GM19324 (cell line): ENCODE data around the gene ANXA9.

ENCODE experiments used
- ATAC-seq: cut with Tn5 transposase; IDR thresholded peaks from one replicate; pipeline ENCODE4 v1.9.1; 2021; ENCODE audit warnings: mild to moderate bottlenecking, moderate library complexity; ENCODE audit not compliant: unreplicated experiment, low FRiP score

ANXA9 gene

GRCh38 chr1:150973836-150974579, 8.1 kb upstream of the ANXA9 start:
- peak; percentile 55 for ATAC-seq

- ATAC-seq, result peak; percentile 46
These were observed 7.3 kb upstream of the ANXA9 start, which contains the start of gene CERS2 for GRCh38 chr1:150974580-150975478. Gene CERS2 (minus strand): TSS chr1:150974835. CDS start chr1:150969090, 5,745 bp downstream.

GRCh38 chr1:150976401-150976821, 5.7 kb upstream of the ANXA9 start:
- ATAC-seq, result no peak

GRCh38 chr1:150976879-150977694, 5.0 kb upstream of the ANXA9 start:
- no peak for ATAC-seq

- ATAC-seq, result no peak
These were observed 2.7 kb upstream of the ANXA9 start for GRCh38 chr1:150979092-150980056.

GRCh38 chr1:150981177-150981804, 801 bp upstream of the ANXA9 start:
- no peak for ATAC-seq

GRCh38 chr1:150985179-150985825, 3.2 kb downstream of the ANXA9 start:
- no peak for ATAC-seq

GRCh38 chr1:150987924-150988323, 5.8 kb downstream of the ANXA9 start:
- no peak for ATAC-seq

- ATAC-seq, result no peak
These were observed 10.5 kb downstream of the ANXA9 start for GRCh38 chr1:150992626-150993025.

- no peak for ATAC-seq
These were observed 12.2 kb downstream of the ANXA9 start for GRCh38 chr1:150994248-150994647.

- no peak for ATAC-seq
These were observed 13.4 kb downstream of the ANXA9 start for GRCh38 chr1:150995460-150995859.

- no peak for ATAC-seq
These were observed 13.8 kb downstream of the ANXA9 start for GRCh38 chr1:150995896-150996295.

GRCh38 chr1:150997126-150997872, 15.2 kb downstream of the ANXA9 start:
- no peak for ATAC-seq

GRCh38 chr1:150997949-150998348, 15.9 kb downstream of the ANXA9 start:
- ATAC-seq, result no peak

GRCh38 chr1:150999051-150999674, 17.1 kb downstream of the ANXA9 start:
- no peak for ATAC-seq

GRCh38 chr1:150999926-151000325, 17.8 kb downstream of the ANXA9 start:
- no peak for ATAC-seq

GRCh38 chr1:151000408-151000807, 18.3 kb downstream of the ANXA9 start:
- no peak for ATAC-seq
